ENCODE results near the gene OLFML2B. TPM values are rescaled to one million over a fixed set of nuclear protein-coding genes. Genes with fewer than 3 reads are reported as not detected.

OLFML2B gene
- total and polyA plus RNA-seq, 2 experiments from 2014 or later, result 0.36 to 1.9 TPM

- Histone ChIP-seq H3K36me3 (no peaks in the 10 kb centered on the region), H3K27ac (no peak overlapping the region), H3K4me3 (no peak overlapping the region), H3K9me3 (ENCODE audit: low read depth) (no peaks in the 10 kb centered on the region), H3K4me1 (ENCODE audit: low read depth) (no peaks in the 10 kb centered on the region), H3K27me3 (peaks cover under 1% of the 10 kb centered on the region)
- no peak for DNase-seq (ENCODE audit: low read depth in 1 of 2, low spot score in 1 of 2)
- no peak for TF ChIP-seq CTCF (IDR thresholded peaks at IDR 0.05; ENCODE audit: low read depth, low read length)
Measured at GRCh38 chr1:162042361-162042760, 18.7 kb upstream of the OLFML2B start.

GRCh38 chr1:162040657-162041056 is 17.0 kb upstream of the OLFML2B start:
- Histone ChIP-seq H3K4me1 (ENCODE audit: low read depth) (no peaks in the 10 kb centered on the region), H3K4me3 (no peak overlapping the region), H3K9me3 (ENCODE audit: low read depth) (no peaks in the 10 kb centered on the region), H3K27me3 (no peaks in the 10 kb centered on the region), H3K27ac (no peak overlapping the region), H3K36me3 (no peaks in the 10 kb centered on the region)
- peak; percentile 26 to 66 for DNase-seq (ENCODE audit: low read depth in 1 of 2, low spot score in 1 of 2)
- TF ChIP-seq CTCF (IDR thresholded peaks at IDR 0.05; ENCODE audit: low read depth, low read length), result peak; percentile 65

GRCh38 chr1:162040001-162040400 is 16.3 kb upstream of the OLFML2B start:
- no peaks in the 10 kb centered on the region for H3K27me3 ChIP-seq
- H3K9me3 ChIP-seq (ENCODE audit: low read depth), result no peaks in the 10 kb centered on the region
- no peak overlapping the region for H3K4me3 ChIP-seq
- no peak for DNase-seq (ENCODE audit: low read depth in 1 of 2, low spot score in 1 of 2)
- H3K27ac ChIP-seq, result no peak overlapping the region
- no peaks in the 10 kb centered on the region for H3K36me3 ChIP-seq
- H3K4me1 ChIP-seq (ENCODE audit: low read depth), result no peaks in the 10 kb centered on the region
- TF ChIP-seq CTCF (IDR thresholded peaks at IDR 0.05; ENCODE audit: low read depth, low read length), result no peak

- Histone ChIP-seq H3K36me3 (no peaks in the 10 kb centered on the region), H3K27ac (no peak overlapping the region), H3K9me3 (ENCODE audit: low read depth) (no peaks in the 10 kb centered on the region), H3K4me1 (ENCODE audit: low read depth) (no peaks in the 10 kb centered on the region), H3K27me3 (no peaks in the 10 kb centered on the region), H3K4me3 (no peak overlapping the region)
- no peak for TF ChIP-seq CTCF (IDR thresholded peaks at IDR 0.05; ENCODE audit: low read depth, low read length)
- DNase-seq (ENCODE audit: low read depth in 1 of 2, low spot score in 1 of 2), result no peak
Measured at GRCh38 chr1:162038624-162039023, 15.0 kb upstream of the OLFML2B start.

- Histone ChIP-seq H3K27me3 (peaks cover 6% of the 10 kb centered on the region), H3K9me3 (ENCODE audit: low read depth) (no peaks in the 10 kb centered on the region), H3K27ac (no peak overlapping the region), H3K4me1 (ENCODE audit: low read depth) (no peaks in the 10 kb centered on the region), H3K36me3 (no peaks in the 10 kb centered on the region), H3K4me3 (no peak overlapping the region)
- no peak for TF ChIP-seq CTCF (IDR thresholded peaks at IDR 0.05; ENCODE audit: low read depth, low read length)
- no peak for DNase-seq (ENCODE audit: low read depth in 1 of 2, low spot score in 1 of 2)
Measured at GRCh38 chr1:162036163-162036562, 12.5 kb upstream of the OLFML2B start.

GRCh38 chr1:162035241-162035640 is 11.6 kb upstream of the OLFML2B start:
- peak in 1 of 2 donors; percentile 33 for DNase-seq (ENCODE audit: low read depth in 1 of 2, low spot score in 1 of 2)
- no peak for TF ChIP-seq CTCF (IDR thresholded peaks at IDR 0.05; ENCODE audit: low read depth, low read length)
- Histone ChIP-seq H3K9me3 (ENCODE audit: low read depth) (no peaks in the 10 kb centered on the region), H3K4me3 (no peak overlapping the region), H3K4me1 (ENCODE audit: low read depth) (no peaks in the 10 kb centered on the region), H3K27ac (no peak overlapping the region), H3K36me3 (no peaks in the 10 kb centered on the region), H3K27me3 (peaks cover 13% of the 10 kb centered on the region)
